Glomerular endothelial cell (primary cell): ENCODE data around the gene LBP. TPM values are rescaled to one million over a fixed set of nuclear protein-coding genes. Genes with fewer than 3 reads are reported as not detected.
"Not testable (repeated sequence)": the region's sequence is repeated elsewhere in the genome, so short reads cannot be mapped to it uniquely, and the experiment has no call there.

Source experiments
- DNase-seq: peaks from one replicate; pipeline ENCODE4 v3.0.0-alpha.2; 2011; ENCODE audit warnings: low read depth, low spot score; ENCODE audit errors: extremely low read depth
- total RNA-seq: library from RNA; depleted of rRNA; stranded (reverse); fragments of >200 nt; gene quantifications from 2 replicates; pipeline ENCODE4 v1.2.3, GENCODE V29; 2015

Gene LBP
- total RNA-seq = not detected in 2 replicates

- no peak for DNase-seq
These were observed at the start of gene LBP for GRCh38 chr20:38346247-38346651. Gene LBP (plus strand): TSS chr20:38346482. CDS start chr20:38346517, 35 bp downstream.

GRCh38 chr20:38297916-38298674 is 48.2 kb upstream of the LBP start:
- DNase-seq = no peak

- DNase-seq = no peak
These were observed 47.5 kb upstream of the LBP start for GRCh38 chr20:38298768-38299288.

- DNase-seq = no peak
These were observed 46.3 kb upstream of the LBP start for GRCh38 chr20:38299963-38300362.

GRCh38 chr20:38300438-38300837 is 45.8 kb upstream of the LBP start:
- DNase-seq = no peak

- no peak for DNase-seq
These were observed 45.0 kb upstream of the LBP start for GRCh38 chr20:38301309-38301708.

GRCh38 chr20:38302786-38303185 is 43.5 kb upstream of the LBP start:
- no peak for DNase-seq

GRCh38 chr20:38303908-38304379 is 42.3 kb upstream of the LBP start, which contains the start of gene BPI:
Gene BPI (plus strand): TSS chr20:38304156. CDS start chr20:38304224, 68 bp downstream.
- no peak for DNase-seq

- no peak for DNase-seq
These were observed 41.3 kb upstream of the LBP start for GRCh38 chr20:38304845-38305447.

GRCh38 chr20:38305541-38305940 is 40.7 kb upstream of the LBP start:
- DNase-seq = no peak

GRCh38 chr20:38306379-38306778 is 39.9 kb upstream of the LBP start:
- DNase-seq = no peak

- DNase-seq = no peak
These were observed 38.8 kb upstream of the LBP start for GRCh38 chr20:38307371-38308046.

- DNase-seq = no peak
These were observed 38.2 kb upstream of the LBP start for GRCh38 chr20:38308047-38308438.

- no peak for DNase-seq
These were observed 37.8 kb upstream of the LBP start for GRCh38 chr20:38308447-38308846.

GRCh38 chr20:38311091-38311490 is 35.2 kb upstream of the LBP start:
- DNase-seq = no peak

- no peak for DNase-seq
These were observed 34.8 kb upstream of the LBP start for GRCh38 chr20:38311491-38311890.

GRCh38 chr20:38313676-38314075 is 32.6 kb upstream of the LBP start:
- no peak for DNase-seq

- DNase-seq = not testable (repeated sequence)
These were observed 31.9 kb upstream of the LBP start for GRCh38 chr20:38314350-38314749.

GRCh38 chr20:38315290-38315966 is 30.9 kb upstream of the LBP start:
- DNase-seq = no peak

GRCh38 chr20:38316341-38316740 is 29.9 kb upstream of the LBP start:
- no peak for DNase-seq

- DNase-seq = no peak
These were observed 28.9 kb upstream of the LBP start for GRCh38 chr20:38317422-38317821.
